ENCODE data around the gene FCSK. TPM values are rescaled to one million over a fixed set of nuclear protein-coding genes. Genes with fewer than 3 reads are reported as not detected.

FCSK gene
- total RNA-seq, 4 donors from 2014 or later: 20.3 to 40.2 (median 24.5) TPM

DNA sequence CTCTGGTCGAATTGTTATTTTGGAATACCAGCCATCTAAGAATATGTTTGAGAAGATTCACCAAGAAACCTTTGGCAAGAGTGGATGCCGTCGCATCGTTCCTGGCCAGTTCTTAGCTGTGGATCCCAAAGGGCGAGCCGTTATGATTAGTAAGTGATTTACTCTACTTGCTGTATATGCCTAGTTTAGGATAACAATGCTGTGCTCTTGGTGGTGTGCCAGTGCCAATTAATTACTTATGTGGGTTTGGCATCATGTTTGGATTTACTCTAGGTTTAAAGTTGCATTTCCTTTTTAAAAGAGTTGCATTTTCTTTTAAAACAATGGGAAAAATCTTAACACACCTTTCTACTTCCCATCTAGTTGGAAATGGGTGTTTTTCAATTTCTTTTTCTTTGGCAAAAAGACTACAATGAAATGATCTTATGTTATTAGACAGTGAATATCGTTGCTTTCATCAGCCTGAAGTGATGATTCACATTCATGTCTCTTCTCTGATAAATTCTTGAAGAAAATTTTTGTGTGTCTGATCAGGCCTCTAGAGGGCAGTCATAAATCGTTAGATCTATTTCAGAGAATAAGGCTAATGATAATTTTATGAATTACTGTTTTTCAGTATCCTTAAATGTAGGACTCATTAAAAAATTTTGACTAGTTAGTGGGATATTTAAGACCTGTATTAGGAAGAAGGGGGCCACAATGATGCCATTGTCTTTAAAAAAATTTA, 74.8 kb downstream of the FCSK start:
- intact Hi-C loops (cut with DNase I): loop anchor here (10.0 kb wide), 1 partner anchor 246 kb away; no protein-coding TSS in a partner anchor
- Histone ChIP-seq H3K27ac (no peak overlapping the region), H3K36me3 (peaks cover 56 to 60% of the 10 kb centered on the region in 2 donors)

More for the DNA sequence above, 74.8 kb downstream of the FCSK start:
- H3K4me3 ChIP-seq (replicated peaks in 1 of 3): no peak overlapping the region
- H3K4me1 ChIP-seq: peaks cover 13 to 20% of the 10 kb centered on the region in 2 donors
- DNase-seq: no peak
- 77 to 79% methylated on average over 8 of the region's 8 CpGs for WGBS, 2 donors
- H3K27me3 ChIP-seq: no peaks in the 10 kb centered on the region
- H3K9me3 ChIP-seq: no peaks in the 10 kb centered on the region
- TF ChIP-seq, protein P1, sequence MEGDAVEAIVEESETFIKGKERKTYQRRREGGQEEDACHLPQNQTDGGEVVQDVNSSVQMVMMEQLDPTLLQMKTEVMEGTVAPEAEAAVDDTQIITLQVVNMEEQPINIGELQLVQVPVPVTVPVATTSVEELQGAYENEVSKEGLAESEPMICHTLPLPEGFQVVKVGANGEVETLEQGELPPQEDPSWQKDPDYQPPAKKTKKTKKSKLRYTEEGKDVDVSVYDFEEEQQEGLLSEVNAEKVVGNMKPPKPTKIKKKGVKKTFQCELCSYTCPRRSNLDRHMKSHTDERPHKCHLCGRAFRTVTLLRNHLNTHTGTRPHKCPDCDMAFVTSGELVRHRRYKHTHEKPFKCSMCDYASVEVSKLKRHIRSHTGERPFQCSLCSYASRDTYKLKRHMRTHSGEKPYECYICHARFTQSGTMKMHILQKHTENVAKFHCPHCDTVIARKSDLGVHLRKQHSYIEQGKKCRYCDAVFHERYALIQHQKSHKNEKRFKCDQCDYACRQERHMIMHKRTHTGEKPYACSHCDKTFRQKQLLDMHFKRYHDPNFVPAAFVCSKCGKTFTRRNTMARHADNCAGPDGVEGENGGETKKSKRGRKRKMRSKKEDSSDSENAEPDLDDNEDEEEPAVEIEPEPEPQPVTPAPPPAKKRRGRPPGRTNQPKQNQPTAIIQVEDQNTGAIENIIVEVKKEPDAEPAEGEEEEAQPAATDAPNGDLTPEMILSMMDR (IDR thresholded peaks at IDR 0.05): peak; percentile 11 to 54 (median 30)
- no peak for TF ChIP-seq POLR2A (IDR thresholded peaks at IDR 0.05)

Small RNA genes lying within 50 kb of the gene (small RNA-seq; reads per million reads assigned to genes)
- gene RNU6-23P (not detected), gene RPS27P26 (not detected), gene SNORD111B (215 reads per million, percentile 97 among the genes with 10 or more reads in this experiment)

Other genes starting within 250 kb of the FCSK start
- 10 to 100 TPM; 22.5 to 47.7 (median 24.3) TPM for gene EXOSC6, start 202.7 kb upstream of the FCSK start, total RNA-seq
- 100 to 1,000 TPM in 3 of 4 donors, 10 to 100 TPM in 1; 84.8 to 268 (median 192) TPM for gene AARS1, start 165.1 kb upstream of the FCSK start, total RNA-seq
- 10 to 100 TPM; 35.8 to 53.6 (median 44.9) TPM for gene DDX19B, start 155.4 kb upstream of the FCSK start, total RNA-seq
- gene DDX19A, start 107.7 kb upstream of the FCSK start, total RNA-seq: 100 to 1,000 TPM in 1 of 4 donors, 10 to 100 TPM in 3; 52.5 to 100 (median 66.1) TPM
- 10 to 100 TPM; 11.2 to 17.4 (median 11.8) TPM for gene ST3GAL2, start 15.5 kb upstream of the FCSK start, total RNA-seq
- 10 to 100 TPM; 39.6 to 88.4 (median 66.7) TPM for gene COG4, start 69.0 kb downstream of the FCSK start, total RNA-seq
- 100 to 1,000 TPM in 2 of 4 donors, 10 to 100 TPM in 2; 74.2 to 142 (median 112) TPM for gene SF3B3, start 69.2 kb downstream of the FCSK start, total RNA-seq
- gene IL34, start 192.0 kb downstream of the FCSK start, total RNA-seq: 1 to 10 TPM; 3.5 to 9.6 (median 5.0) TPM
- gene MTSS2, start 231.5 kb downstream of the FCSK start, total RNA-seq: 10 to 100 TPM; 11.3 to 39.8 (median 26.7) TPM